Loucy (cell line): ENCODE measurements around the gene BIK.

Experiments used
- CTCF ChIP-seq: fragments of 200-600 bp; sonication (generic); conservative IDR thresholded peaks from 2 replicates; pipeline ENCODE4 v1.5.1; 2014; ENCODE audit warnings: mild to moderate bottlenecking, antibody characterized with exemption, low read length
- EZH2phosphoT487 ChIP-seq: fragments of 200-600 bp; IDR thresholded peaks from 2 replicates; pipeline ENCODE4 v1.6.1; 2018; ENCODE audit warnings: antibody characterized with exemption, mild to moderate bottlenecking, moderate library complexity, borderline replicate concordance

GRCh38 chr22:43114958-43115357 is 4.4 kb downstream of the BIK start:
- no peak for TF ChIP-seq CTCF
- no peak for TF ChIP-seq EZH2phosphoT487
